HT1080 (cell line): ENCODE data around the gene SUSD3. TPM values are rescaled to one million over a fixed set of nuclear protein-coding genes. Genes with fewer than 3 reads are reported as not detected.
"Not testable (repeated sequence)": the region's sequence is repeated elsewhere in the genome, so short reads cannot be mapped to it uniquely, and the experiment has no call there.

Source experiments
- DNase-seq: peaks from one replicate; pipeline ENCODE4 v3.0.0-alpha.2; 2015; ENCODE audit warnings: low read depth
- polyA plus RNA-seq, 2 experiments: library from polyadenylated mRNA; depleted of rRNA; stranded (reverse); fragments of >200 nt; gene quantifications; 2 replicates each; pipeline ENCODE4 v1.2.3, GENCODE V29; 2015
- total RNA-seq: library from RNA; depleted of rRNA; stranded (reverse); fragments of >200 nt; shearing (Covaris generic); gene quantifications from 2 replicates; pipeline ENCODE4 v1.2.3, GENCODE V29; 2014; rRNA removed

Gene SUSD3
- total RNA-seq, result not detected in 2 replicates
- not detected in 2 replicates for polyA plus RNA-seq (2015; cell fraction: cytosol; rRNA removed)
- polyA plus RNA-seq (2015; cell fraction: nucleus; rRNA removed), result not detected in 2 replicates

GRCh38 chr9:93058355-93059010 lies at the start of gene SUSD3:
SUSD3 (plus strand) TSS chr9:93058701; CDS start chr9:93058743, 42 bp downstream.
- DNase-seq, result no peak

- no peak for DNase-seq
Measured at GRCh38 chr9:93009337-93010015, 49.0 kb upstream of the SUSD3 start.

DNA sequence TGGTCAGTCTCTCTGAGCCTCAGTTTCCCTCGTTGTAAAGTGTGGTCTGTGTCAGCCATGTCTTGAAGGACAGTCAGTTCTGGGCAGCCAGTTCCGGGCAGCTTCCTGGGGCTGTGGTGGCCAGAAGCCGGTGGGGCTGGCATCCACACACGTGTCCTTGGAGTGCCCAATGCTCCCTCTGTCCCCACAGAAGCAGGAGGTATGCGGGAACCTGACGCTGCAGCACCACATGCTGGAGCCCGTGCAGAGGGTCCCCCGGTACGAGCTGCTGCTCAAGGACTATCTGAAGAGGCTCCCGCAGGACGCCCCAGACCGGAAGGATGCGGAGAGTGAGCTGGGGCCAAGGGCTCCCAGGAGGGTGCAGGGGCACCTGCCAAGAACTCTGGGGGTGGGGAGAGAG lies 48.4 kb upstream of the SUSD3 start:
- no peak for DNase-seq

GRCh38 chr9:93010704-93011103 lies 47.8 kb upstream of the SUSD3 start:
- DNase-seq, result no peak

- no peak for DNase-seq
Measured at GRCh38 chr9:93011114-93011513, 47.4 kb upstream of the SUSD3 start.

DNA sequence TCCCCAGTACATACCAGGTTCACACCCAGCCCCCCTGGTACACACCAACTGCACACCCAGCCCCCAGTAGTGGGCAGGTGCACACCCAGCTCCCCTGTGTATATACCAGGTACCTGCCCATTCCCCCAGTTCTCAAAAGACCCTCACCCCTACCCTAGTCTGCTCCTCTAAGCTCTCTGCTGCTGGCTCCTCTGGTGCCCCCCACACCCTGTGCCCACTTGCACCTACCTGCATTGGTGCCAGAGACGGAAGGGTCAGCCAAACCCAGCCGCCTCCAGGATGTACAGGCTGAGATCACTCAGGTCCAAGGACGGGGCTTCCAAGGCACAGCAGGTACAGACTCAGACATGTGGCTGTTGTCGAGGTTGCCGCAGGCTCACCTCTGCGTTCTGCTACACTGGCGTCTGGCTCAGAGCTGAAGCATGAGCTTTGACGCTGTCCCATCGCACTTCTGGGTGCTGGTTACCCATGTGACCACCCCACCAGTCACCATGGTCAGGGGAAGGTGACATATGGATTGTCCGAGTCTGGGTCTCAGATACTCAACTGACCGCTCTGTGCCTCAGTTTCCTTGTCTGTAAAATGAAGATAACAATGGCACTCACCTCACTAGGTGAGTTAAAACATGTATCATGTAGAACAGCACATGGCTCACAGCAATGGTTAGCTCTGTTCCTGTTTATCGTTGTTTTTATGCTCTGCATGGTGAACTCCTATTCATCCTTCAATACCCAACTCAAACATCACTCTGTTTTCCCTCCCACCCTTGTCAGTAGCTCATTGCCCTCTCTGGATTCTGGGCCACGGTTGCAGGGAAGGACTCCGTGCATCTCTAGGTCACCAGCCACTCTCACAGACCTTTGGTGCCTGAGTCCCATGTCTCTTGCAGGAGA lies 45.3 kb upstream of the SUSD3 start:
- no peak for DNase-seq

DNA sequence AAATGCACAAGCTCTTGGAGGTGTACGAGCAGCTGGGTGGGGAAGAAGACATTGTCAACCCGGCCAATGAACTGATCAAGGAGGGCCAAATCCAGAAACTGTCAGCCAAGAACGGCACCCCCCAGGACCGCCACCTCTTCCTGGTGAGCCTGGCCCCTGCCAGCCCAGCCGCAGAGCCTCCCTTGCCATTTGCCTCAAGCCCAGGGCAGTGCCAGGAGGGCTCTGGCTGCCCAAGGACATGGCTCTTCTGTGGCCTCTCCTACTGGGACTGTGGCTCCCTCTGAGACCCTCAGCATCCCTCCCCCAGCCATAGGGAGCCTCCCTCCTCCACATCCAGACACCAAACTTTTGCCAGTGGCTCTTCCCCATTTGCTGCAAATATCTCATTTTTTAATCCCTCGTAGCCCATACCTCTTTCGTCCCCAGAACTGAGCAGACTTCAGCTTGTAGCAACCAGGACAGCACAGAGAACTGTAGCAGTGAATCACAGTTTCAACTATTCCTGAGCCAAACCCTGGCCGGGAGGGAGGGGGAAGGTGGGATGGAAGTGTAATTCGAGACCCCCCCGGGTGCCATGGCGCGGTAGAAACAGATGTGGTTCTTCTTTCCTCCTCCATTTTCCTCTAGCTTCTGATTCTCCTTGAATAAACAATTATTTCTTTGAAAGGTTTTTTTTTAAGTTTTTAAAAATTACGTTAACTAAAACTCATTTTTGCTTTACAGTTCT lies 44.5 kb upstream of the SUSD3 start:
- DNase-seq, result peak; percentile 10

DNA sequence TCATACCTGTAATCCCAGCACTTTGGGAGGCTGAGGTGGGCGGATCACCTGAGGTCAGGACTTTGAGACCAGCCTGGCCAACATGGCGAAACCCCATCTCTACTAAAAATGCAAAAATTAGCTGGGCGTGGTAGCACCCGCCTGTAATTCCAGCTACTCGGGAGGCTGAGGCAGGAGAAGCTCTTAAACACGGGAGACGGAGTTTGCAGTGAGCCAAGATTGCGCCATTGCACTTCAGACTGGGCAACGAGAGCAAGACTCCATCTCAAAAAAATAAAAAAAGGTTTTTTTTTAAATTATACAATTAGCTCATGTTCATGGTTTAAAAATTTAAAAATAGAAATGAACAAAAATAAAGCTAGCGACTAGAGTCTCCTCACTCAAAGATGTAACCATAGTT lies 43.3 kb upstream of the SUSD3 start:
- not testable (repeated sequence) for DNase-seq

- DNase-seq, result no peak
Measured at GRCh38 chr9:93017621-93018020, 40.9 kb upstream of the SUSD3 start.

DNA sequence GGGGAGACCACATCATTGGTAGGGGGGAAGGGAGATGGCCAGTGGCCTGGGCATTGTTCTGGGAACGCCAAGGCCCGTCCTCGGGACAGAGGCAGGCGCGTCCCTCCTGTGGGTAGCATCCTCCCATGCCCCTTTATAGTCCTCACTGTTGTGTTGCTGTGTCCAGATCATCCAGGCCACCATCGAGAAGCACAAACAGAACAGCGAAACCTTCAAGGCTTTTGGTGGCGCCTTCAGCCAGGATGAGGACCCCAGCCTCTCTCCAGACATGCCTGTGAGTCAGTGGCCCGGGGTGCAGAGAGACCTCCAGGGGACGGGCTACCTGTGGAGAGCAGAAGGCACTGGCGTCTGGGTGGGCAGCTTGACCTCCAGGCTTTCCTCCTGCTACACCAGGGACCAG lies 38.4 kb upstream of the SUSD3 start:
- no peak for DNase-seq

GRCh38 chr9:93020771-93021670 lies 37.5 kb upstream of the SUSD3 start:
- peak; percentile 6 for DNase-seq

DNA sequence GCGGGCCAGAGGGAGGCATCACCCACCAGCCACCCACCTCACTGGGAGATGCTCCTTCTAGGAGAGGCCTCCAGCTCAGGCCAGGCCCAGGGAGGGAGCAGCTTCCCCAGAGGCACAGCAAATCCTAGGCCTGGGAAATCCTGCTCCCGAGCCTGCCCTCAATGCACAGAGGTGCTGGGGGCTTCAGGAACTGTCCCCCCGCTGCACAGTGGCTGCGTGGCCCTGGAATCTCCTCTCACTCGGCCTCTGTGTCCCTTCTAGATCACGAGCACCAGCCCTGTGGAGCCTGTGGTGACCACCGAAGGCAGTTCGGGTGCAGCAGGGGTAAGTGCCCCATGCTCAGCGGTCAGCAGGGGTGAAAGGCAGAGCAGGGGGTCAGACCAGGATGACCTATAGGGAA lies 36.4 kb upstream of the SUSD3 start:
- DNase-seq, result no peak

DNA sequence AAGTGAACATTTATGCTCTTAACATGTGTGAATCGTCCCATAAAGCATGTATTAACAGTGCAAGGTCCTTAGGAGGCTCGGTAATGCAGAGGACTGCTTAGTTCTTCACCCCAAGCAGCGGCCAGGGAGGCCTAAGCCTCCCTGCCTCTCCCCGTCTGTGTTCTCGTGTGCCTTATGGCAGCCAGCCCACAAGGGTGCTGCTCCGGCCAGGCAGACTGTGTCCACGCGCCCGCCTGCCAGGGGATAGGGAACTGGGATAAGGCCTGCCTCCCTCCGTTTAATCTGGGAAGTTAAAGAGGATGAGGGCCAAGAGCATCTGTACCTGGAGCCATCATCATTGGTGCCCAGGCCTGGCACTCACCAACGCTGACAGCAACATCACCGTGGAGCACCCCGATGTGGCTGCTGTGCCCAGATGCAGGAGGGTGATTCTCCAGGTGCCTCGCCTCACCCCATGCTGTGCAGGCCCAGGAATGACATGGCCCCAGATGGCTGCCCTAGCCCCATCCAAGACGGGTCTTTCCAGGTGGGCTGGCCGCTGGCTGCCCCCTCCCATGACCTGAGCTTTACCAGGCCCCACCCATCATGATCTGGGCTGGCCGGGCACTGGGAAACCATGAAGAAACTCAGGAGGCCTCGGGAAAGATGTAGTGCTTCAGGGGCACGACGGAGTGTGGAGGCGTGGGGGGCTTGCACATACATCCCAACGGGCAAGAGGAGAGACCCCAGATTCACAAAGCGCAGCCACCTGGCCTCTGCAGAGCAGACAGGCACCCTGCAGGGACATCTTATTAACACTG lies 35.6 kb upstream of the SUSD3 start:
- no peak for DNase-seq

DNA sequence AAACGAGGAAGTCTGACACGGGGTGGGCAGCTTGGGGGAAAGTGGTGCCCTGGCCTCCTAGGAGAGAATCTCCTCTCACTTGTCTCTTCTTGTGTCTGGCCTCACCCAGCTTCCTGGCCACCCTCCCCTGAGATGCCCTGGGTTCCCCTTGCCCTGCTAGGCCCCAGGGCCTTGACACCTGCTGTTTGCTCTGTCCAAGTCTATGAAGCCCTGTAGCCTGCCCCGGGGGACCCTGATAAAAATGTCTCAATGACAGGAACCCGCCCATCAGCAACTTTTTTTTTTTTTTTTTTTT lies 35.0 kb upstream of the SUSD3 start:
- no peak for DNase-seq

- no peak for DNase-seq
Measured at GRCh38 chr9:93024646-93024910, 33.9 kb upstream of the SUSD3 start.

DNA sequence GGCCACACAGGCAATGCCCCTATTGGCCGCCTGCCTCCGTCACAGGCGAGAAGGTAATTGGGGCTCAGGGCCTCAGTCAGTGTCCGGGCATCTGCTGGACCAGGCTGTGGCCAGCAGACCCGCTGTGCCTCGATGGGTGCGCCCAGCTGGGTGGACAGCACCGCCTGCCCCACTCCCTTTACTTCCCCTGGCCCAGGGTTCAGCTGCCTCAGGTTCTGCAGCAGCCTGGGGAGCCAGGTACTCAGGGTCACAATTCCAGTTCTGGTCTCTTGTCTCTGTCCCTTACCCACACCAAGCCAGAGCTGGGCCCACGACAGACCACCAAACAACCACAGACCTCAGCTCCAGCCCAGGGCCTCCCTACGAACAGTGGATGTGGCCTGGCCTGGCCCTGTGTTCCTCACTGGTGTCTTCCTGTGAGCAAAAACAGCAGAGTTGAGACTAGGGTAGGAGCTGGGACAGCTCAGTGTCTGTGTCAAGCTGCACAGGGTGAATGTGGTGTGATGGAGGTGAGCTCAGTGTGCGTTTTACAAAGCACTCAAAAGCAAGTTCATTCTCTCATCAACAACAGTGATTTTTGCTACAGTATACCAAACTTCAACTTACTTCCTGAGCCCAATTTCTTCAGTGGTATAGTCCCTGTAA lies 33.4 kb upstream of the SUSD3 start:
- no peak for DNase-seq

- no peak for DNase-seq
Measured at GRCh38 chr9:93025736-93026135, 32.8 kb upstream of the SUSD3 start.

DNA sequence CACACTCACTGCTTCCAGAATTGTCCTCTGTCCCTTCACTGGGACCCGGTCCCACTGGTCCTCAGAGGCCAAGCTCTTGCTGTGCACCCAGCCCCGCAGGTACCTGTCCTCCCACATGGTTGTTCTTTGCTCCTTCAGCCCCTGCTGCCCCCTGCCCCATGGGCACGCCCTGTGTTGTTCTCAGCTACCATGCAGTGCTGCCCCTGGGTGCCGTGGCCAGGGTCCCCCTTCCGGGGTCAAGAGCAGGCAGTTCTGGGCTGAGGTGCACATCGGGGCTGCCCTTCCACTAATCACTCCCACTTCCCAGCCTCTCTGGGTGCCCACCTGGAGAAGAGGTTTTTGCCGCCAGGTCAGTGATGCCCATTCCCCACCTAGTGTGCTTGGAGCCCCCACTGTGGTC lies 31.9 kb upstream of the SUSD3 start:
- no peak for DNase-seq

DNA sequence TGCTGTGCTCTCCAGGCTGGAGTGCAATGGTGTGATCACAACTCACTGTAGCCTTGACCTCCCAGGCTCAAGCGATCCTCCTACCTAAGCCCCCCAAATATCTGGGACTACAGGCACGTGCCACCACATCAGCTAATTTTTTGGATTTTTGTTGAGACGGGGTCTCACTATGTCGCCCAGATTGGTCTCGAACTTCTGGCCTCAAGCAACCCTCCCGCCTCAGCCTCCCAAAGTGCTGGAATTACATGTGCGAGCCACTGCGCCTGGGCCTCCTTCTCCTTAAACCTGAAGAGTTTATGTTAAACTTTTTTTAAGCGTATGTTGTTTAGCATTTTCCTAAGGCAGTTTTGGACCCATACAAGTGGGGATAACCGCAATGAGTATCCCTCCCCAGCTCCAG lies 30.8 kb upstream of the SUSD3 start:
- DNase-seq, result no peak
